Skeletal muscle cell (primary cell): ENCODE measurements around the gene SYNPO2.
A peak's percentile ranks its signal among the peaks of the same experiment; 100 is the strongest.
"Not testable (repeated sequence)": the region's sequence is repeated elsewhere in the genome, so short reads cannot be mapped to it uniquely, and the experiment has no call there.

ENCODE experiments used
- DNase-seq: peaks from one replicate; pipeline ENCODE4 v3.0.0-alpha.2; 2010; ENCODE audit warnings: low read depth
- H3K4me3 ChIP-seq: 2 replicates; pipeline ENCODE4 v1.5.1; 2011; ENCODE audit warnings: low read depth, mild to moderate bottlenecking, control low read depth, low read length, moderate library complexity

The SYNPO2 gene

DNA sequence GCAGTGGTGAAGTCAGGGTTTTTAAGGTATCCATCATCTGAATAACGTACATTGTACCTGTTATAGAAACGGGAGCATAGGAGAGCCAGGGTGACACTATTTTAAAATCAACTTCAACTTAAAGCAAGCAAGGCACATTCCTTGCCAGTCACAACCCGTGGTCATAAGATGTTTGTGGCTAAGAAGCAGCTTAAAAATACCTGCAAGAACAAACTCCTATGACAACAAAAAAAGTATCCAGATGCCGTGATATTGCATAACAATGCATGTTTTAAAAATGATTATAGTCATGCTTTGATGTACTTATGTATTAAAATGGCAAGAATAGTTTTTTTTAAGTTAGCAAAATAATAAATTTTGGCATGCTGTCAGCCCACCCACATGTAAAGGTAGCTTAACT, 16.5 kb upstream of the SYNPO2 start:
- DNase-seq = no peak
- no peak overlapping the region for H3K4me3 ChIP-seq

- H3K4me3 ChIP-seq = no peak overlapping the region
- no peak for DNase-seq
These were observed 10.9 kb upstream of the SYNPO2 start for GRCh38 chr4:118877797-118878196.

DNA sequence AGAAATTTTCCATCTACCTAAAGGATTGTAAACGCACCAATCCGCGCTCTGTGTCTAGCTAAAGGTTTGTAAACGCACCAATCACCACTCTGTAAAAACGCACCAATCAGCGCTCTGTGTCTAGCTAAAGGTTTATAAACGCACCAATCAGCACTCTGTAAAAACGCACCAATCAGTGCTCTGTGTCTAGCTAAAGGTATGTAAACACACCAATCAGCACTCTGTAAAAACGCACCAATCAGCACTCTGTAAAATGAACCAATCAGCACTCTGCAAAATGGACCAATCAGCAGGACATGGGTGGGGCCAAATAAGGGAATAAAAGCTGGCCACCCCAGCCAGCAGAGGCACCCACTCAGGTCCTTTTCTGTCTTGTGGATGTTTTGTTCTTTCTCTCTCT, 10.1 kb upstream of the SYNPO2 start:
- DNase-seq, H3K4me3 ChIP-seq: not testable (repeated sequence)

GRCh38 chr4:118879409-118879808, 9.2 kb upstream of the SYNPO2 start:
- DNase-seq = no peak
- H3K4me3 ChIP-seq = no peak overlapping the region

- DNase-seq = no peak
- no peak overlapping the region for H3K4me3 ChIP-seq
These were observed 7.0 kb upstream of the SYNPO2 start for GRCh38 chr4:118881512-118882146.

DNA sequence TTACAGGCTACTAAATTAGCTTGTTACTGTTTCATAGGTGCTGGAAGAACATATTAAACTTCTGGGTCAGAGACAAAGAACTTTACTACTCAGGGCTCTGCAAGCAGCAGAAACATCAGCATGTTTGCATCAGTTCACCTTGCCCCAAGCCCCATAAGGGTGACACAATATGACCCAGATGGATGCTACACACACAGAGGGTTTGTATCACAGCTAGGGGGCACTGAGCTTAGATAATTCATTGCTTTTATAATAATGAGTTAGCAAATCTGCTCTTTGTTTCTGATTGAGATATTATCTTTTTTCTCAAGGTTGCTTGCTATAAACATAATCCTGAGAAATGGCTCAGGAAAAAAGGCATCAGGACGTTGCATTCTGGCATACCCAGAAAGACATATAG, 4.8 kb upstream of the SYNPO2 start:
- no peak for DNase-seq
- H3K4me3 ChIP-seq = no peak overlapping the region

DNA sequence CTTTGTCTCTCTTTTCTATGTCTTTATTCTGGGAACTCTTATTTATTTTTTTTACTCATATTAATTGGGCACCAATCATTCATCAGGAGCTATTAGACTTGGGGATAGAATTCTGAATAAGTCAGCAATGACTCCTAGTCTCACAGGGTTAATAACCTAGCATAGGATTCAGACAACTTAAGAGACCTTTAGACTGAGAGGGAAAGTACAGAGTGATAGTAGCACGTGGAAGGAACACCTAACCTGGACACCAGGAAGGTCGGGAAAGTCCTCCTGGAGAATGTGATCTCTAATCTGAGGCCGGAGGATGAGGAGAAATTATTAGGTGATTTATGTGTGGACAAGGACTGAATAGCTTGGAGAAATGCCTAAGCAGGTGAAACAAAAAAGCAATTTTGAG, 3.9 kb upstream of the SYNPO2 start:
- no peak overlapping the region for H3K4me3 ChIP-seq
- DNase-seq = no peak

GRCh38 chr4:118889312-118889691, 648 bp downstream of the SYNPO2 start:
- H3K4me3 ChIP-seq = peak overlapping the region; percentile 53
- DNase-seq = no peak

GRCh38 chr4:118894034-118894433, 5.4 kb downstream of the SYNPO2 start:
- H3K4me3 ChIP-seq = no peak overlapping the region
- no peak for DNase-seq

DNA sequence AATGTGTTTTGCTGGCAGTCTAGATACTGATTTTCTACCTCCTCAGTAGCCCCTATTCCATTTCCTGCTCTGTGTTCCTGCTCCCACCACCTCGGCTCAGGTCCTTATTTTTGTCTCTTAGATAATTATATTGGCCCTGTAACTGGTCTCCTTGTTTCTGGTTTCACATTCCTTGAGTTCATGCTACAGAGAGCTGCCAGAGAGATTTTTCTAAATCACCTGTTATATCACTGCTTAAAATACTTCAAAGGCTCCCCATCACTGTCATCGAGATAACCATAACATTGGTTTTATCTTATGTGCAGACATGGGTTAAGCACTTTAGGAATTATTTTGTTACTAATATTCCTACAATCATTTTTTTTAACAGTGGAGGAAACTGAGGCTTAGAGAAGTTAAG, 9.6 kb downstream of the SYNPO2 start:
- no peak overlapping the region for H3K4me3 ChIP-seq
- DNase-seq = no peak

- H3K4me3 ChIP-seq = no peak overlapping the region
- DNase-seq = no peak
These were observed 10.1 kb downstream of the SYNPO2 start for GRCh38 chr4:118898684-118899138.

DNA sequence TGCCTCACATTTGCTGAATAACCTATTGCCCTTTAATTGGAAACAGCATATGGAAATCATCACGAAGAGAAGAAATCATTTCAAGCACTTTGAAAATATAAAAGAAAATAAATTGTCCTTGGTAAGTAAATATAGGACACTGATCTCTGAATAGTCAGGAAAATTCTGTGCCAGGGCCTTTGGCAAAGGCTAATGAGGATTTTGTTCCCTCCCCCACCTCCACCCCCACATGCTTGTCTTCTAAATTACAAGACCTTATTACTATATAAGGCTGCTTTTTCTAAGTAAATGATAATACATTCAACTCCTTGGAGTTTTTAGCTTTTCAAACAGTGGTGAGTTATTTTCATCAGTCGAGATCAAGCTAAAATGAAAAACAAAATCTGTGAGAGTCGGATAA, 15.8 kb downstream of the SYNPO2 start:
- no peak overlapping the region for H3K4me3 ChIP-seq
- no peak for DNase-seq

GRCh38 chr4:118904935-118905334, 16.3 kb downstream of the SYNPO2 start:
- DNase-seq = no peak

GRCh38 chr4:118905566-118905965, 16.9 kb downstream of the SYNPO2 start:
- no peak overlapping the region for H3K4me3 ChIP-seq
- DNase-seq = no peak

More at GRCh38 chr4:118904935-118905334, 16.3 kb downstream of the SYNPO2 start:
- H3K4me3 ChIP-seq = no peak overlapping the region

- no peak for DNase-seq
- no peak overlapping the region for H3K4me3 ChIP-seq
These were observed 20.7 kb downstream of the SYNPO2 start for GRCh38 chr4:118909173-118909956.

GRCh38 chr4:118910221-118910620, 21.6 kb downstream of the SYNPO2 start:
- H3K4me3 ChIP-seq = no peak overlapping the region
- DNase-seq = no peak

DNA sequence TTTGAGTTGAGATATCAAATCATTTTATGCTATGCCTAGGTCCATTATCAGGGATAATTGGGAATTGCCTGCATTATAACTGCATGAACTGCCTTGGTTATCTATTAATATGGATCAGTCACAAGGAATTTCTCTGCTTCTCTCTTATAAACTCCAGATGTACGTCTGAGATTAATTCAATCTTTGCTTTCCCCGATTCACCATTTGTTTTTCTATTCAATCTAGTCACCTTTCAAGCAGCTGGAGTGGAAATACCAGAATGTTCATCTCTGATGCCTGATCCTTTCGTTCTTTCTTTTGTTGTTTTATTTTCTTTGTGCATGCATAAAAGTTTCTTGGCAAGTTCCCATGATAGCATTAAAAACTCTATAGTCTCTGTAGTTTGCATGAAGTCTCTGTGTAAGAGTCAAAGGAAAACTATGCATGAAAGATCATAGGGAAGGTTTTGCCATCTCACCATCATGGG, 22.6 kb downstream of the SYNPO2 start:
- DNase-seq = no peak
- H3K4me3 ChIP-seq = peak overlapping the region; percentile 1

GRCh38 chr4:118915468-118915867, 26.8 kb downstream of the SYNPO2 start:
- no peak for DNase-seq

GRCh38 chr4:118916691-118917289, 28.1 kb downstream of the SYNPO2 start:
- H3K4me3 ChIP-seq = no peak overlapping the region
- DNase-seq = no peak

More at GRCh38 chr4:118915468-118915867, 26.8 kb downstream of the SYNPO2 start:
- no peak overlapping the region for H3K4me3 ChIP-seq

- DNase-seq = no peak
- no peak overlapping the region for H3K4me3 ChIP-seq
These were observed 28.9 kb downstream of the SYNPO2 start for GRCh38 chr4:118917582-118917981.
